ENCODE measurements around the gene AGRN.

GRCh38 chr1:974293-974640, 45.7 kb upstream of the AGRN start:
- TF ChIP-seq FOXA1 (IDR thresholded peaks at IDR 0.05) (no peak), TAF1 (conservative IDR thresholded peaks at IDR 0.05) (no peak), GABPA (IDR thresholded peaks at IDR 0.05 in 1 of 2, conservative IDR thresholded peaks at IDR 0.05 in 1 of 2) (no peak), RAD21 (IDR thresholded peaks at IDR 0.05) (no peak)
- TF ChIP-seq, protein P1, sequence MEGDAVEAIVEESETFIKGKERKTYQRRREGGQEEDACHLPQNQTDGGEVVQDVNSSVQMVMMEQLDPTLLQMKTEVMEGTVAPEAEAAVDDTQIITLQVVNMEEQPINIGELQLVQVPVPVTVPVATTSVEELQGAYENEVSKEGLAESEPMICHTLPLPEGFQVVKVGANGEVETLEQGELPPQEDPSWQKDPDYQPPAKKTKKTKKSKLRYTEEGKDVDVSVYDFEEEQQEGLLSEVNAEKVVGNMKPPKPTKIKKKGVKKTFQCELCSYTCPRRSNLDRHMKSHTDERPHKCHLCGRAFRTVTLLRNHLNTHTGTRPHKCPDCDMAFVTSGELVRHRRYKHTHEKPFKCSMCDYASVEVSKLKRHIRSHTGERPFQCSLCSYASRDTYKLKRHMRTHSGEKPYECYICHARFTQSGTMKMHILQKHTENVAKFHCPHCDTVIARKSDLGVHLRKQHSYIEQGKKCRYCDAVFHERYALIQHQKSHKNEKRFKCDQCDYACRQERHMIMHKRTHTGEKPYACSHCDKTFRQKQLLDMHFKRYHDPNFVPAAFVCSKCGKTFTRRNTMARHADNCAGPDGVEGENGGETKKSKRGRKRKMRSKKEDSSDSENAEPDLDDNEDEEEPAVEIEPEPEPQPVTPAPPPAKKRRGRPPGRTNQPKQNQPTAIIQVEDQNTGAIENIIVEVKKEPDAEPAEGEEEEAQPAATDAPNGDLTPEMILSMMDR (IDR thresholded peaks at IDR 0.05; ENCODE audit: low read depth, low read length, missing input control), result no peak
- TF ChIP-seq, protein P2, sequence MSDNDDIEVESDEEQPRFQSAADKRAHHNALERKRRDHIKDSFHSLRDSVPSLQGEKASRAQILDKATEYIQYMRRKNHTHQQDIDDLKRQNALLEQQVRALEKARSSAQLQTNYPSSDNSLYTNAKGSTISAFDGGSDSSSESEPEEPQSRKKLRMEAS (IDR thresholded peaks at IDR 0.05), result no peak
